PC-3 (cell line): Measurements from ENCODE around the gene ITGB3. TPM values are rescaled to one million over a fixed set of nuclear protein-coding genes. Genes with fewer than 3 reads are reported as not detected.

Experiments
- ATAC-seq: fragments of 200-7000 bp; cut with Tn5 transposase; 2 replicates; pipeline ENCODE4 v1.9.1; 2020; ENCODE audit warnings: mild to moderate bottlenecking, moderate library complexity
- BruUV-seq: library from RNA; stranded (reverse); fragments of 400-500 nt; replicated peaks from 2 replicates; lab custom pipeline; 2021; lab: Mats Ljungman, UMichigan
- CTCF ChIA-PET: fragments of 300-600 bp; sonication (Branson Sonifier 250); formaldehyde crosslinking; loops from one replicate; lab custom pipeline; 2022; ENCODE audit warnings: antibody characterized with exemption; lab: Charles Lee
- POLR2A ChIA-PET: fragments of 300-600 bp; sonication (Branson Sonifier 250); formaldehyde crosslinking; loops from one replicate; lab custom pipeline; 2022; ENCODE audit warnings: antibody characterized with exemption; ENCODE audit not compliant: unreplicated experiment; lab: Charles Lee
- DNase-seq: peaks from one replicate; pipeline ENCODE4 v3.0.0-alpha.2; 2015
- H2AFZ ChIP-seq: fragments of 300-600 bp; sonication (generic); 2 replicates; pipeline ENCODE4 v1.6.0; 2016; ENCODE audit warnings: antibody characterized with exemption, low read length
- H3F3A ChIP-seq: fragments of 300-600 bp; sonication (generic); one replicate; pipeline ENCODE4 v1.6.0; 2017; ENCODE audit warnings: antibody characterized with exemption, low read length, control low read depth, mild to moderate bottlenecking; ENCODE audit not compliant: unreplicated experiment
- H3K27ac ChIP-seq: fragments of 300-600 bp; sonication (generic); 2 replicates; pipeline ENCODE4 v1.5.1; 2016; ENCODE audit warnings: mild to moderate bottlenecking, low read length
- H3K27me3 ChIP-seq: fragments of 300-600 bp; sonication (generic); 2 replicates; pipeline ENCODE4 v1.6.1; 2016; ENCODE audit warnings: low read length, mixed read lengths
- H3K36me3 ChIP-seq: fragments of 300-600 bp; sonication (generic); 2 replicates; pipeline ENCODE4 v1.6.1; 2016; ENCODE audit warnings: low read depth, mixed run types, low read length, mixed read lengths
- H3K4me1 ChIP-seq: fragments of 300-600 bp; sonication (generic); 2 replicates; pipeline ENCODE4 v1.5.1; 2016; ENCODE audit warnings: low read length; ENCODE audit not compliant: insufficient read depth
- H3K4me2 ChIP-seq: fragments of 300-600 bp; sonication (generic); 2 replicates; pipeline ENCODE4 v1.6.0; 2016; ENCODE audit warnings: low read length
- H3K4me3 ChIP-seq: fragments of 300-600 bp; sonication (generic); 2 replicates; pipeline ENCODE4 v1.5.1; 2016; ENCODE audit warnings: mild to moderate bottlenecking, low read length, mixed read lengths
- H3K79me2 ChIP-seq: fragments of 300-600 bp; sonication (generic); 2 replicates; pipeline ENCODE4 v1.6.1; 2017; ENCODE audit warnings: low read length, mixed read lengths
- H3K9ac ChIP-seq: fragments of 300-600 bp; sonication (generic); 2 replicates; pipeline ENCODE4 v1.6.0; 2016; ENCODE audit warnings: mild to moderate bottlenecking, low read length
- H3K9me2 ChIP-seq: fragments of 300-600 bp; sonication (generic); replicated peaks from 2 replicates; pipeline ENCODE4 v1.6.1; 2016; ENCODE audit warnings: mixed run types, low read length, mixed read lengths
- H3K9me3 ChIP-seq: fragments of 300-600 bp; sonication (generic); 2 replicates; pipeline ENCODE4 v1.6.1; 2016; ENCODE audit warnings: low read length, mixed read lengths
- H4K20me1 ChIP-seq: fragments of 300-600 bp; sonication (generic); 2 replicates; pipeline ENCODE4 v1.6.1; 2016; ENCODE audit warnings: low read length, mixed read lengths
- EZH2 ChIP-seq: fragments of 300-600 bp; sonication (generic); IDR thresholded peaks from one replicate; pipeline ENCODE4 v1.6.1; 2017; ENCODE audit warnings: antibody characterized with exemption, mild to moderate bottlenecking, low read length; ENCODE audit not compliant: unreplicated experiment
- EZH2phosphoT487 ChIP-seq: fragments of 300-600 bp; sonication (generic); IDR thresholded peaks from 2 replicates; pipeline ENCODE4 v1.6.1; 2018; ENCODE audit warnings: mild to moderate bottlenecking, antibody characterized with exemption, low read length, borderline replicate concordance
- intact Hi-C: fragments of 100-400 bp; cut with micrococcal nuclease; formaldehyde crosslinking; loops from 2 replicates; pipeline ENCODE4 v1.9.0; 2023
- total RNA-seq: library from RNA; depleted of rRNA; stranded (reverse); fragments of >200 nt; gene quantifications from 2 replicates; pipeline ENCODE4 v1.2.3, GENCODE V29; 2014
- TF ChIP-seq, protein P1 (sequence below): fragments of 300-600 bp; sonication (generic); conservative IDR thresholded peaks from 2 replicates; pipeline ENCODE4 v1.5.1; 2017; ENCODE audit warnings: antibody characterized with exemption, low read depth, mild to moderate bottlenecking, low read length

ITGB3 gene
- total RNA-seq, 1 experiment from 2014 or later = 0.36 TPM

DNA sequence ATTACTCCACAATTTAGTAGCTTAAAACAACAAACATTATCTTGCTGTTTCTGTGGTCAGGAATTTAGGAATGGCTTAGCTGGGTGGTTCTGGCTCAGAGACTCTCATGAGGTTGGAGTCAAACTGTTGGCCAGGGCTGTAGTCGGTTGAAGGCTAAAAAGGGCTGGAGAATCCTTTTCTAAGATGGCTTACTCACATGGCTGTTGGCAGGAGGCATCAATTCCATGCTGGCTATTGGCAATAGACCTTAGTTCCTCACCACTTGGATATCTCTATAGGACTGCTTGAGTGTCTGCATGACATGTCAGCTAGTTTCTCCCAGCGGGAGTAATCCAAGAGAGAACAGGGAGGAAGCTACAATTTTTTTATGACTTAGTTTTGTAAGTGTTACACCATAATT, 63.5 kb downstream of the ITGB3 start:
- no peak overlapping the region for H2AFZ ChIP-seq
- DNase-seq (no peak), ATAC-seq (no peak)
- no peaks in the 10 kb centered on the region for H3K36me3 ChIP-seq
- 0 out of 2 replicates have a peak, but pooled peaks cover 5% of the 10 kb centered on the region for H3K9me3 ChIP-seq
- BruUV-seq = no TSS peak
- H4K20me1 ChIP-seq = no peaks in the 10 kb centered on the region
- no peak overlapping the region for H3K27ac ChIP-seq
- ChIA-PET CTCF (no interaction called here), POLR2A (no interaction called here)
- H3F3A ChIP-seq = no peaks in the 10 kb centered on the region
- H3K79me2 ChIP-seq = no peaks in the 10 kb centered on the region
- H3K9me2 ChIP-seq = no peaks in the 10 kb centered on the region
- no peak overlapping the region for H3K9ac ChIP-seq
- no peaks in the 10 kb centered on the region for H3K27me3 ChIP-seq
- TF ChIP-seq EZH2 = no peak
- no peak for TF ChIP-seq EZH2phosphoT487
- TF ChIP-seq, protein P1, sequence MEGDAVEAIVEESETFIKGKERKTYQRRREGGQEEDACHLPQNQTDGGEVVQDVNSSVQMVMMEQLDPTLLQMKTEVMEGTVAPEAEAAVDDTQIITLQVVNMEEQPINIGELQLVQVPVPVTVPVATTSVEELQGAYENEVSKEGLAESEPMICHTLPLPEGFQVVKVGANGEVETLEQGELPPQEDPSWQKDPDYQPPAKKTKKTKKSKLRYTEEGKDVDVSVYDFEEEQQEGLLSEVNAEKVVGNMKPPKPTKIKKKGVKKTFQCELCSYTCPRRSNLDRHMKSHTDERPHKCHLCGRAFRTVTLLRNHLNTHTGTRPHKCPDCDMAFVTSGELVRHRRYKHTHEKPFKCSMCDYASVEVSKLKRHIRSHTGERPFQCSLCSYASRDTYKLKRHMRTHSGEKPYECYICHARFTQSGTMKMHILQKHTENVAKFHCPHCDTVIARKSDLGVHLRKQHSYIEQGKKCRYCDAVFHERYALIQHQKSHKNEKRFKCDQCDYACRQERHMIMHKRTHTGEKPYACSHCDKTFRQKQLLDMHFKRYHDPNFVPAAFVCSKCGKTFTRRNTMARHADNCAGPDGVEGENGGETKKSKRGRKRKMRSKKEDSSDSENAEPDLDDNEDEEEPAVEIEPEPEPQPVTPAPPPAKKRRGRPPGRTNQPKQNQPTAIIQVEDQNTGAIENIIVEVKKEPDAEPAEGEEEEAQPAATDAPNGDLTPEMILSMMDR = no peak
- H3K4me3 ChIP-seq = no peak overlapping the region
- H3K4me1 ChIP-seq = peaks cover 18% of the 10 kb centered on the region
- no peak overlapping the region for H3K4me2 ChIP-seq
- intact Hi-C loops = loop anchor here (5.0 kb wide), 1 partner anchor 200 kb away; no protein-coding TSS in a partner anchor

DNA sequence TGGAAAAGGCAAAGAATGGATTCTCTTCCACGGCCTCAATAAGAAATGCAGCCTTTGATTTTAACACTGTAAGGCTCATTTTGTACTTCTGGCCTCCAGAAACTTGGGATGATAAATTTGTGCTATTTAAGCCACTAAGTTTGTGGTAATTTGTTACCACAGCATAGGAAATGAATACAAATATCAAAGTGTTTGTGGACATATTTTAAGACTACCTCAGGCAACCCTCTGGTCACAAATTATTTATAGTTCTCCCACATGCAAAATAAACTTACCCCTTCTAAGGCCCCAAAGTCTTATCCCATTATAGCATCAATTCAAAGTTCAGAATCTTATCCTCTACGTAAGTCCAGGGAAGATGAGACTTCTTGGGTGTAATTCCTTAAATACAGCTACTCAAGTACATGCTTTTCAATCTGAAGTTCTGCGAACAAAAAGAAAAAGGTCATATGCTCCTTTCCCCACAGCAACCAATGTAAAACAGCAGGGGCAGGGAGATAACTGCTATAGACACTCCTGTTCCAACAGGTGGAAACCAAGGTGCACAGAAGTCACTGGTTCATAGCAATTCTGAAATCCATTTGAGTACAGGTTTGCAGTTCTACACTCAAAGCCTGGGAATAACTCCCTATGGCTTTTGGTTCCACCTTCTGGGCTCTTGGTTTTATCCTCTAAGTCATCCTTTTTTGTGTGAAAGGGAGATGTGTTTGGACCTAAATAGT, 64.7 kb downstream of the ITGB3 start:
- H3K4me2 ChIP-seq = no peak overlapping the region
- H2AFZ ChIP-seq = no peak overlapping the region
- no peaks in the 10 kb centered on the region for H3K36me3 ChIP-seq
- ATAC-seq (no peak), DNase-seq (no peak)
- H4K20me1 ChIP-seq = no peaks in the 10 kb centered on the region
- no peaks in the 10 kb centered on the region for H3K9me2 ChIP-seq
- H3K4me1 ChIP-seq = peaks cover 26% of the 10 kb centered on the region
- POLR2A ChIA-PET = no interaction called here
- no peaks in the 10 kb centered on the region for H3K27me3 ChIP-seq
- no TSS peak for BruUV-seq
- H3K9me3 ChIP-seq = 0 out of 2 replicates have a peak, but pooled peaks cover 5% of the 10 kb centered on the region
- H3K79me2 ChIP-seq = no peaks in the 10 kb centered on the region
- CTCF ChIA-PET = interaction anchor here (0.6 kb wide), 1 partner anchor 359 kb away, joined by 8 read pairs; no protein-coding TSS in a partner anchor
- no peak overlapping the region for H3K27ac ChIP-seq
- TF ChIP-seq EZH2 (no peak), EZH2phosphoT487 (no peak)
- TF ChIP-seq, protein P1 = no peak; the same call in 1 of the 2 replicates
- intact Hi-C loops = loop anchor here (5.0 kb wide), 1 partner anchor 201 kb away; no protein-coding TSS in a partner anchor
- no peak overlapping the region for H3K4me3 ChIP-seq
- no peak overlapping the region for H3K9ac ChIP-seq
- H3F3A ChIP-seq = no peaks in the 10 kb centered on the region
